Frontal cortex (tissue), 4 donors: ENCODE measurements around the gene IL36RN. TPM values are rescaled to one million over a fixed set of nuclear protein-coding genes. Genes with fewer than 3 reads are reported as not detected.
"Not testable (repeated sequence)": the region's sequence is repeated elsewhere in the genome, so short reads cannot be mapped to it uniquely, and the experiment has no call there.

Experiments
- DNase-seq, 2 donors: peaks; one replicate each; pipeline ENCODE4 v3.0.0; 2012; ENCODE audit warnings: low spot score in 2 of 2
- FAIRE-seq: peaks from 2 replicates; lab custom pipeline; 2012; peaks lifted over from hg19 to GRCh38; lab: Jason Lieb, UNC
- small RNA-seq: library from RNA; depleted of rRNA; stranded (forward); fragments of <200 nt; gene quantifications from one replicate; pipeline ENCODE3, GENCODE V24; 2014
- total RNA-seq: library from RNA; depleted of rRNA; stranded (reverse); fragments of >200 nt; gene quantifications from one replicate; pipeline ENCODE4 v1.2.3, GENCODE V29; 2014
- donor health status: control.
- donor health status: control.
- donor health status: control.

The IL36RN gene
- total RNA-seq, 1 donor from 2014 or later, result not detected

DNA sequence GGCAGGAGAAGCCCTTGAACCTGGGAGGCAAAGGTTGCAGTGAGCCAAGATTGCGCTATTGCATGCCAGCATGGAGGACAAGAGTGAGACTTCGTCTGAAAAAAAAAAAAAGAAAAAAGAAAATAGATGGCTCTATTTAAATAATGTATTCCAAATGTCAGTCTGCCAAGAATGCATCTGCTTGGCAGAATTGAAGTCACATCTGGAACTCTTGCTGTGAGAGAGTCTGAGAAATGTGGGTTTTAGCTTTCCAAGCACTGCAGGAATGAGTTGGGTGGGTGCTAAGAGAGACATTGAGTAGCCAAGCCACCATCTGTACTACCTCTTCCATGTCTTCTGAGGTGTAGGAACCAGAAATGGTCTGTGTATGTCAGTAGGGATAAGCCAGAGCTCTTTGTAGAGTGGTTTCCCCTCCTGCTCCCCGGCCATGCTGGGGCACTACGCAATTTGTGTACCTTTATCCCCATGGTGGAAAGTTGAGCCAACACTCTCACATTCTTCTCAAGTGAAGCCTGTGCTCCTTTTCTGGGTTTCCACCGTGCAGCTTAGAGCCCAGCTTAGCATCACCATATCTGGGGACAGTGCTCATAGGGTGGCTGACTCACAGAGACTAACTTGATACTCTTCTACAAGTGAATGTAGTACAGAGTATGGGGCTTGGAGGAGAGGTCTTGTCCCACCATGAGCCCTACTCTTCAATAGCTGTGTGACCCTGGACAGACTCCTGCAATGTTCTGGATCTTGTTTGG, 34.0 kb downstream of the IL36RN start:
- FAIRE-seq, result no peak
- no peak for DNase-seq

- no peak for DNase-seq
- no peak for FAIRE-seq
These were observed 34.6 kb downstream of the IL36RN start for GRCh38 chr2:113093613-113093977.

DNA sequence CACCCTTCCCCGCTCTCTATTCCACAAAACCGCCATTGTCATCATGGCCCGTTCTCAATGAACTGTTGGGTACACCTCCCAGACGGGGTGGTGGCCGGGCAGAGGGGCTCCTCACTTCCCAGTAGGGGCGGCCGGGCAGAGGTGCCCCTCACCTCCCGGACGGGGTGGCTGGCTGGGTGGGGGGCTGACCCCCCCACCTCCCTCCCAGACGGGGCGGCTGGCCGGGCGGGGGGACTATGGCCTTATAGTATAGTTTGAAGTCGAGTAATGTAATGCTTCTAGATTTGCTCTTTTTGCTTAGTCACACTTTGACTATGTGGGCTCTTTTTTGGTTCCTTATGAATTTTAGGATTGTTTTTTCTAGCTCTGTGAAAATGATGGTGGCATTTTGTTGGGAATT, 37.3 kb downstream of the IL36RN start:
- DNase-seq, FAIRE-seq: not testable (repeated sequence)

DNA sequence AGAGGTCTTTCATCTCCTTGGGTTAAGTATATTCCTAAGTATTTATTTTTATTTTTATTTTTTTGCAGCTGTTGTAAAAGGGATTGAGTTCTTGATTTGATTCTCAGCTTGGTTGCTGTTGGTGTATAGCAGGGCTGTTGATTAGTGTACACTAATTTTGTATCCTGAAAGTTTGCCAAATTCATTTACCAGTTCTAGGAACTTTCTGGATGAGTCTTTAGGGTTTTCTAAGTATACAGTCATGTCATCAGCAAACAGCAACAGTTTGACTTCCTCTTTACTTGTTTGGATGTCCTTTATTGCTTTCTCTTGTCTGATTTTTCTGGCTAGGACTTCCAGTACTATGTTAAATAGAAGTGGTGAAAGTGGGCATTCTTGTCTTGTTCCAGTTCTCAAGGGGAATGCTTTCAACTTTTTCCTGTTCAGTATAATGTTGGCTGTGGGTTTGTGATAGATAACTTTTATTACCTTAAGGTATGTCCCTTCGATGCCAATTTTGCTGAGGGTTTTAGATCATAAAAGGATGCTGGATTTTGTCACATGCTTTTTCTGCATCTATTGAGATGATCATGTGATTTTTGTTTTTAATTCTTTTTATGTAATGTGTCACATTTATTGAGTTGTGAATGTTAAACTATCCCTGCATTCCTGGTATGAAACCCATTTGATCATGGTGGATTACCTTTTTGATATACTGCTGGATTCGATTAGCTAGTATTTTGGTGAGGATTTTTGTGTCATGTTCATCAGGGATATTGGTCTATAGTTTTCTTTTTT, 38.0 kb downstream of the IL36RN start:
- not testable (repeated sequence) for FAIRE-seq, DNase-seq

DNA sequence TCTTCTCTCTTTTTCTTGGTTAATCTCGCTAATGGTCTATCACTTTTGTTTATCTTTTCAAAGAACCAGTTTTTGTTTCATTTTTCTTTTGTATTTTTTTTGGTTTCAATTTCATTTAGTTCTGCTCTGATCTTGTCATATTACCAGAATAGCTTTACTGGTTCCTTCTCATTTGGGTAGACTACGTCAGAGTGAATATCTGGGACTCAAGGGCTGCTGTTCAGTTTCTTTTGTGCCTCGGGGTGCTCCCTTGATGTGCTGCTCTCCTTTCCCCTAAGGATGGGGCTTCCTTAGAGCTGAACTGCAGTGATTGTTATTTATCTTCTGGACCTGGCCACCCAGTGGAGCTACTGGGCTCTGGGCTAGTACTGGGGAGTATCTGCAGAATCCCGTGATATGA, 39.0 kb downstream of the IL36RN start:
- no peak for FAIRE-seq
- no peak for DNase-seq

DNA sequence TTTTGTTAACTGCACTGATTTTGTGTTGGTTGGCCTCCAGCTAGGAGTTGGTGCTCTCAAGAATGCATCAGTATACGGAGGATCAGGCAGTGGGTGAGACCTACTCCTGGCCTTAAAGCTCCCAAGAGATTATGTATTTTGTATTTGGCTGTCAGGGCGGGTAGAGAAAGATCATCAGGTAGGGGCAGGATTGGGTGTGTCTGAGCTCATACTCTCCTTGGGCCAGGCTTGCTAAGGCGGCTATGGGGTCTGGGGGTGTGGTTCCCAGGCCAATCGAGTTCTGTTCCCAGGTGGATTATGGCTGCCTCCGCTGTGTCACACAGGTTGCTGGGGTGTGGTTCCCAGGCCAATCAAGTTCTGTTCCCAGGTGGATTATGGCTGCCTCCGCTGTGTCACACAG, 39.5 kb downstream of the IL36RN start:
- FAIRE-seq, result no peak
- no peak for DNase-seq

DNA sequence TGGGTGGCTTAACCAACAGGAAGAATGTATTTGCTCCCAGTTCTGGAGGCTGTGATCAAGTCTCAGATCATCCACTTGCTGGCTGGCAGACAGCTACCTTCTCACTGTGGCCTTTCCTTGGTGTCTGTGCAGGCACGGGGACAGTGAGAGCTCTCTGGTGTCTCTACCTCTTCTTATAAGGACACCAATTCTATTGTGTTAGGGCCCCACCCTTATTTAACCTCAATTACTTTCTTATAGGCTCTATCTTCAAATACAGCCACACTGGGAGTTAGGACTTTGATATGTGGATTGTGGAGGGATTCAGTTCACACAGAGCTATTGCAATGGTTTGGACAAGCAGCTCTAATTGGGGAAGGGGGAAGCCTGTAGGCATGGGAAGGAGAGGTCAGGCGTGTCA, 43.1 kb downstream of the IL36RN start:
- FAIRE-seq, result no peak
- no peak for DNase-seq

DNA sequence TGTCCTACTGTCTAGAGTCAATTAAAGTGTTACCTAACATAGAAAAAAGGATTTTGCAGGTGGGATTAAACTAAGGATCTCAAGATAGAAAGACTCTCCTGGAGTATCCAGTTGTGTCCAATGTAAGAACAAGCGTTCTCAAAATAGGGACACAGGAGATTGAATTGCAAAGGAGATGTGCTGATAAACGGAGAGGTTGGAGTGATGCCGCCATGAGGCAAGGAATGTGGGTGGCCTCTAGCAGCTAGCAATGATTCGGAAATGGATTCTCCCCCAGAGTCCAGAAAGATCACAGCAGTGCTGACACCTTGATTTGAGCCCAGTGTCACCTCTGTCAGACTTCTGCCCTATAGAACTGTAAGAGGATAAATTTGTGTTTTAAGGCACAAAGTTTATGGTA, 44.3 kb downstream of the IL36RN start:
- no peak for FAIRE-seq
- DNase-seq, result no peak

DNA sequence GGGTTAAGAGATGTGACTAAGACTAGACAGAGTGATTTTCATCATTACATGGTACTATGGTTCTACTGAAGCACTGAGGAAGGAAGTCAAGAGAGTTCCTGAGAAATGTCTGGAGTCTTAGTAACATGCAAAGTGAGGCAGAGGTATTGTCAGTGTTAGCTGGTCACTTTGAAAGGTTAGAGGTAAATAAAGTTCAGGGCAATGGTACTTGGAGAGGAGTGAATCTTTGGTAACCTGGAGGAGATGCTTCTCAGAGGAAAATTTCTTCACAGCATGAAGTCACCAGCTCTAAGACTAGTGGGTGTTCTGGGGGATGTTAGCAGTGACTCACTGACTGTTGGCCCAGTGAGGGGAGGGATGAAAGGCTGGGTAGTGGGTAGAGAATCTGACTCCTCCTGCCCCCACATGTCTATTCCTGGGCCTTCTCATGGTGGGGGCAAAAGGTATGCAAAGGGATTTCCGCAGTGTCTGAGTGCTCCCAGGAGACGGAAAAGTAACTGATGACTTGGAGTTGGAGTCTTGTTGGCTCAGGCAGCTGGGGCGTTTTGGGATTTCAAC, 45.1 kb downstream of the IL36RN start:
- FAIRE-seq (no peak), DNase-seq (peak in 1 of 2 donors; percentile 18)

- DNase-seq (no peak), FAIRE-seq (no peak)
These were observed 46.2 kb downstream of the IL36RN start for GRCh38 chr2:113105047-113105785.

- DNase-seq (no peak), FAIRE-seq (no peak)
These were observed 52.1 kb downstream of the IL36RN start for GRCh38 chr2:113111121-113111520.

GRCh38 chr2:113111823-113112287, 52.9 kb downstream of the IL36RN start:
- no peak for DNase-seq
- no peak for FAIRE-seq

DNA sequence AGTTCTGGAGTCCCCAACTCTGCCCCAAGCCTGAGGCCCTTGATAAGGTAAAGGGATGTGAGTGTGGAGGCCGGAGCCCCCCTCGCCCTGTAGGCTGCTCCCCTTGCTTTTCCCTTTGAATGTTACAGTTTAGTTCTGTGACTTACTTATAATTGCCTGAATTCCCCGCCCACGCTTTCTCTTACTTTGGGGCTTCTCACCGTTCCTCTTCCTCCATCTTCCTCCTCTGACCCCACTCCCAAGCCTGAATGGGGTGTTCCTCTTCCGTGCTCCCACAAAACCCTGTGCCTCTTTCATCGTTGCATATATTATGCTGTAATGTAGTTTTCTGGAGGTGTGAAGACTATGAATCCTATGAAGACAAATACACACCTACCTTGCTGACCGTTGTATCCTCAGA, 53.4 kb downstream of the IL36RN start:
- DNase-seq, result no peak
- no peak for FAIRE-seq

DNA sequence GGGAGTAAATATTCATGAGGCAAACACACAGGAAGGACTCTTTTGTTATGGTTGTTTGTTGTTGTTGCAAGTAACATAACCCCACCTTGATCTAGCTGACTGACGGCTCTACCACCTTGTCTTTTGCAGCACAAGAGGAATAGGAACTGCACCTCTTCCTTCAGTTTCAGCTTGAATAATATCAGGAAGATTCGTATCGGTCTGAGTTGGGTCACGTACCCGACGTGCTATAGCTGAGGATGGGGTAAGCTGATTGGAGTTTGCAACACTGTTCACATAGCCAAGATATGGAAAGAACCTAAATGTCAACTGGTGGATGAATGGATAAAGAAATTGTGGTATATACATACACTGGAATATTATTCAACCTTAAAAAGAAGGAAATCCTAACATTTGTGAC, 53.9 kb downstream of the IL36RN start:
- DNase-seq, result no peak
- no peak for FAIRE-seq

DNA sequence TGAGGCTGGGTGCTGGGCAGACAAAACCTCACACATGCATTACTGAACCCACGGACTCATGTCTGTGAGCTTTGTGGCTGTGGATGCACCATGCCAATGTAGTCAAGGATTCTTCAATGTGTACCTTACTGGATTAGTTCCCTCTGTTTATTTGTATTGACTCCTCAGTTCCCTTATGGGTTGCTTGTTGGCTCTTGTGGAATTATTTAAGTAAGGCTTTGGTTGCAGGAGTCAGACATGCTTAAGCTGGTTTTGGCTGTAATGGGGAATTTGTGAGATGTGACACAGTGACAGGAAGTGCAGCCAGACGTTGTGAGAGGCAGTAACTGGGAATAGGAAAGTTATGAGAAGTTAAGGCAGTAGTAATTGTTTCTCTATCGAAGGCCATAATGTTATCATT, 54.8 kb downstream of the IL36RN start:
- no peak for FAIRE-seq
- DNase-seq, result no peak

Small RNAs within 50 kb of the gene (small RNA-seq; reads per million reads assigned to genes)
- not detected for gene RNU6-1180P

Other genes starting within 250 kb of the IL36RN start
- gene IL1B, start 222.4 kb upstream of the IL36RN start, total RNA-seq, result 0.41 TPM
- not detected for gene IL37, start 148.0 kb upstream of the IL36RN start, total RNA-seq
- under 0.01 TPM for gene IL36G, start 81.2 kb upstream of the IL36RN start, total RNA-seq
- gene IL36A, start 53.7 kb upstream of the IL36RN start, total RNA-seq, result not detected
- not detected for gene IL36B, start 6.3 kb upstream of the IL36RN start, total RNA-seq
- gene IL1F10, start 8.8 kb downstream of the IL36RN start, total RNA-seq, result not detected
- gene IL1RN, start 68.4 kb downstream of the IL36RN start, total RNA-seq, result not detected
- 3.3 TPM for gene PSD4, start 114.8 kb downstream of the IL36RN start, total RNA-seq
- gene PAX8, start 219.7 kb downstream of the IL36RN start, total RNA-seq, result under 0.01 TPM